ENCODE data around the gene ARL2BP.

The ARL2BP gene

GRCh38 chr16:57223057-57223456 lies 22.0 kb upstream of the ARL2BP start:
- Histone ChIP-seq H3K4me3 (ENCODE audit: low read depth, low read length) (no peak overlapping the region), H3K27me3 (ENCODE audit: insufficient read depth, low read depth, severe bottlenecking) (no peaks in the 10 kb centered on the region), H3K36me3 (peaks cover 87% of the 10 kb centered on the region), H3K27ac (no peak overlapping the region), H3K9me3 (ENCODE audit: severe bottlenecking) (no peaks in the 10 kb centered on the region)
- TF ChIP-seq, protein P1, sequence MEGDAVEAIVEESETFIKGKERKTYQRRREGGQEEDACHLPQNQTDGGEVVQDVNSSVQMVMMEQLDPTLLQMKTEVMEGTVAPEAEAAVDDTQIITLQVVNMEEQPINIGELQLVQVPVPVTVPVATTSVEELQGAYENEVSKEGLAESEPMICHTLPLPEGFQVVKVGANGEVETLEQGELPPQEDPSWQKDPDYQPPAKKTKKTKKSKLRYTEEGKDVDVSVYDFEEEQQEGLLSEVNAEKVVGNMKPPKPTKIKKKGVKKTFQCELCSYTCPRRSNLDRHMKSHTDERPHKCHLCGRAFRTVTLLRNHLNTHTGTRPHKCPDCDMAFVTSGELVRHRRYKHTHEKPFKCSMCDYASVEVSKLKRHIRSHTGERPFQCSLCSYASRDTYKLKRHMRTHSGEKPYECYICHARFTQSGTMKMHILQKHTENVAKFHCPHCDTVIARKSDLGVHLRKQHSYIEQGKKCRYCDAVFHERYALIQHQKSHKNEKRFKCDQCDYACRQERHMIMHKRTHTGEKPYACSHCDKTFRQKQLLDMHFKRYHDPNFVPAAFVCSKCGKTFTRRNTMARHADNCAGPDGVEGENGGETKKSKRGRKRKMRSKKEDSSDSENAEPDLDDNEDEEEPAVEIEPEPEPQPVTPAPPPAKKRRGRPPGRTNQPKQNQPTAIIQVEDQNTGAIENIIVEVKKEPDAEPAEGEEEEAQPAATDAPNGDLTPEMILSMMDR (IDR thresholded peaks at IDR 0.05; ENCODE audit: low read depth, low read length) = no peak
- no peak for DNase-seq

DNA sequence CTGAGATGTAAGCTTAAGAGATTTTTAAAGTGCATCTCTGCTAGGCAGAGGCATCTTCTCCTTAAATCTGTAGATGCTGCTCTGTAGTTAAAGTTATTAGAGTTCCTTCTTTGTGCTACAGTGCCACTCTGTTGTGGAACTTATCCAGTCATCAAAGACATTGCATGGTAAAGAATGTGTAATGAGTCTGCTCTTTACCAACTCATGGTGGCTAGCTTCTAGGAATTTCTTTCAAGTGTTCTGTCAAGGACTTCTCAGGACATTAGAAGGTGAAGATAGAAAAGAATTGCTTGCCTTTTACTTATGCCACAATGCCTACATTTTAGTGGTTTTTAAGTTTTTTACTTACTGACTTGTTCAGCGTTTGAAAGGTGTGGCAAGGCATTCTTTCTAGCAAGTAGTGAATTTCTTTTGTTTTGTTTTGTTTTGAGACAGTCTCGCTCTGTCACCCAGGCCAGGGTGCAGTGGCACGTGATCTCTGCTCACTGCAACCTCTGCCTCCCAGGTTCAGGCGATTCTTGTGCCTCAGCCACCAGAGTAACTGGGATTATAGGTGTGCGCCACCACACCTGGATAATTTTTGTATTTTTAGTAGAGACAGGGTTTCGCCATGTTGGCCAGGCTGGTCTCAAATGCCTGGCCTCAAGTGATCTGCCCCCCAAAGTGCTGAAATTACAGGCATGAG lies 20.3 kb upstream of the ARL2BP start:
- DNase-seq = no peak
- no peaks in the 10 kb centered on the region for H3K9me3 ChIP-seq (ENCODE audit: severe bottlenecking)
- H3K36me3 ChIP-seq = peaks cover 83% of the 10 kb centered on the region
- TF ChIP-seq, protein P1 (IDR thresholded peaks at IDR 0.05; ENCODE audit: low read depth, low read length) = no peak
- no peaks in the 10 kb centered on the region for H3K27me3 ChIP-seq (ENCODE audit: insufficient read depth, low read depth, severe bottlenecking)
- no peak overlapping the region for H3K4me3 ChIP-seq (ENCODE audit: low read depth, low read length)
- H3K27ac ChIP-seq = no peak overlapping the region

DNA sequence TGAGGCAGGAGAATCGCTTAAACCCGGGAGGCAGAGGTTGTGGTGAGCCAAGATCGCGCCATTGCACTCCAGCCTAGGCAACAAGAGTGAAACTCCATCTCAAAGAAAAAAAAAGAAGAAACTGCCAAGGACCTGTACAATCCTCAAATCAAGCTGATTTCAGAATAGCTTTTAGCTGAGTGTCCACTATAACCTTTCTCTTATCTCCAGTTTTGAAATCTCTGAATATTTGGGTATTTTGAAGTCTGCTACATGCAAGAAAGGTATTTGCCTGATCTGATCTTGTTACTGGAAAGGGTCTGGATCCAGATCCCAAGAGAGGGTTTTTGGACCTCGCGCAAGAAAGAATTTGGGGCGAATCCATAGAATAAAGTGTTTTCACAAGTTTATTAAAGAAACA lies 19.1 kb upstream of the ARL2BP start:
- H3K36me3 ChIP-seq = peaks cover 87% of the 10 kb centered on the region

GRCh38 chr16:57226701-57227621 lies 18.1 kb upstream of the ARL2BP start:
- Histone ChIP-seq H3K9me3 (ENCODE audit: severe bottlenecking) (no peaks in the 10 kb centered on the region), H3K27me3 (ENCODE audit: insufficient read depth, low read depth, severe bottlenecking) (no peaks in the 10 kb centered on the region), H3K4me3 (ENCODE audit: low read depth, low read length) (no peak overlapping the region), H3K36me3 (peaks cover 87% of the 10 kb centered on the region), H3K27ac (no peak overlapping the region)
- TF ChIP-seq, protein P1 (IDR thresholded peaks at IDR 0.05; ENCODE audit: low read depth, low read length) = no peak
- DNase-seq = no peak

More for the DNA sequence above, 19.1 kb upstream of the ARL2BP start:
- Histone ChIP-seq H3K9me3 (ENCODE audit: severe bottlenecking) (no peaks in the 10 kb centered on the region), H3K4me3 (ENCODE audit: low read depth, low read length) (no peak overlapping the region), H3K27ac (no peak overlapping the region), H3K27me3 (ENCODE audit: insufficient read depth, low read depth, severe bottlenecking) (no peaks in the 10 kb centered on the region)
- TF ChIP-seq, protein P1 (IDR thresholded peaks at IDR 0.05; ENCODE audit: low read depth, low read length) = no peak
- no peak for DNase-seq

- H3K9me3 ChIP-seq (ENCODE audit: severe bottlenecking) = no peaks in the 10 kb centered on the region
- no peak for DNase-seq
- H3K27me3 ChIP-seq (ENCODE audit: insufficient read depth, low read depth, severe bottlenecking) = no peaks in the 10 kb centered on the region
- TF ChIP-seq, protein P1 (IDR thresholded peaks at IDR 0.05; ENCODE audit: low read depth, low read length) = no peak
- H3K27ac ChIP-seq = no peak overlapping the region
- peaks cover 87% of the 10 kb centered on the region for H3K36me3 ChIP-seq
- no peak overlapping the region for H3K4me3 ChIP-seq (ENCODE audit: low read depth, low read length)
Measured at GRCh38 chr16:57229079-57229478, 16.0 kb upstream of the ARL2BP start.
